HL-60 (cell line): ENCODE data around the gene CNOT10.

Experiments used
- POLR2AphosphoS5 ChIP-seq: IDR thresholded peaks from 2 replicates; pipeline ENCODE4 v1.6.1; 2012; ENCODE audit warnings: low read depth
- SPI1 ChIP-seq: IDR thresholded peaks from 2 replicates; pipeline ENCODE4 v1.6.1; 2012; ENCODE audit warnings: low read depth, mild to moderate bottlenecking, borderline replicate concordance
- TF ChIP-seq, protein P1 (sequence below): IDR thresholded peaks from one replicate; pipeline ENCODE4 v1.5.1; 2011; ENCODE audit warnings: low read length, control low read depth, inconsistent platforms; ENCODE audit not compliant: insufficient read depth

DNA sequence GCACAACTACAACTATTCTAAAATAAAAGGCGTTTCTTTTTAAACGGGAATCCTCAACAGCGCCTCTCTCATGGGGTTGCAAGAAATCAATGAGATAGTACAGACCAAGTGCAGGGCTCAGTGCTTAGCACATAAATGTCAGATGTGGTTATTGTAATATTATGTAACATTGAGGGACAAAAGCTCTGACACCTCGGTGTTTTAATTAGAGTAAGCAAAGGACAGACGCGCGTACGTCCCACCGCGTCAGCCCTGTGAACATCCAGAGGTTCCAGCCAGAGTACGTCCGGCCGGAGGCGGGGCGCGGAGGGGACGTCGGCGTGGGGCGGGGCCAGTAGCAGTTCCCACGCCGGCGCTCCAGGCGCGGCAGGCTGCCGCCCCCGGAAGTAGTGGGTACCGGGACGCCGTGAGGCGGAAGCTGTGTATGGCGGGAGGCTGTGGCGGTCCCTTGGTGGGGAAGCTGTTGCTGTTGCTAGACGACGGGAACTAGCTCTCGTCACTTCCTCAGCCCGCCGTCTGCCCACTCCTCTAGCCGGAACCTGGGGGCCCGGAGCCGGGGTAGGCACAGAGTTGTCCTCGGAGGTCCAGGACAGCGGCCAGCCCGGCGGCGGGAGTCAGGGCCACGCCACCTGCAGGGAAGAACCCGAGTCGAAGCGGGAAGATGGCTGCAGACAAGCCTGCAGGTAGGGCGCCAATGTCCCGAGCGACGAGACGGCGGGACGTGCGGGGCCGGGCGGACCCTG, at the start of gene CNOT10:
- TF ChIP-seq, protein P1, sequence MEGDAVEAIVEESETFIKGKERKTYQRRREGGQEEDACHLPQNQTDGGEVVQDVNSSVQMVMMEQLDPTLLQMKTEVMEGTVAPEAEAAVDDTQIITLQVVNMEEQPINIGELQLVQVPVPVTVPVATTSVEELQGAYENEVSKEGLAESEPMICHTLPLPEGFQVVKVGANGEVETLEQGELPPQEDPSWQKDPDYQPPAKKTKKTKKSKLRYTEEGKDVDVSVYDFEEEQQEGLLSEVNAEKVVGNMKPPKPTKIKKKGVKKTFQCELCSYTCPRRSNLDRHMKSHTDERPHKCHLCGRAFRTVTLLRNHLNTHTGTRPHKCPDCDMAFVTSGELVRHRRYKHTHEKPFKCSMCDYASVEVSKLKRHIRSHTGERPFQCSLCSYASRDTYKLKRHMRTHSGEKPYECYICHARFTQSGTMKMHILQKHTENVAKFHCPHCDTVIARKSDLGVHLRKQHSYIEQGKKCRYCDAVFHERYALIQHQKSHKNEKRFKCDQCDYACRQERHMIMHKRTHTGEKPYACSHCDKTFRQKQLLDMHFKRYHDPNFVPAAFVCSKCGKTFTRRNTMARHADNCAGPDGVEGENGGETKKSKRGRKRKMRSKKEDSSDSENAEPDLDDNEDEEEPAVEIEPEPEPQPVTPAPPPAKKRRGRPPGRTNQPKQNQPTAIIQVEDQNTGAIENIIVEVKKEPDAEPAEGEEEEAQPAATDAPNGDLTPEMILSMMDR, result no peak
- peak; percentile 48; the same call in 1 of the 2 replicates for TF ChIP-seq POLR2AphosphoS5
- TF ChIP-seq SPI1, result peak; percentile 85; the same call in 1 of the 2 replicates
